ENCODE measurements around the gene FOXA2. TPM values are rescaled to one million over a fixed set of nuclear protein-coding genes. Genes with fewer than 3 reads are reported as not detected.

FOXA2 gene
- polyA plus RNA-seq, 2 of the 4 experiments (the other 2 are of a cell fraction) = 8.3 to 20.7 TPM

GRCh38 chr20:22583773-22584521 lies 425 bp downstream of the FOXA2 start (continued):
- no peak; a peak in 1 of 5 replicates for TF ChIP-seq JUN (IDR thresholded peaks at IDR 0.05)
- peak; percentile 48 for TF ChIP-seq GATA3 (IDR thresholded peaks at IDR 0.05; ENCODE audit: borderline replicate concordance)
- peak; percentile 79; the same call in 1 of the 2 replicates for TF ChIP-seq MAZ (IDR thresholded peaks at IDR 0.05; ENCODE audit: borderline replicate concordance, low read depth, low read length)
- no peak for TF ChIP-seq FOSL2 (IDR thresholded peaks at IDR 0.05)
- no peak for TF ChIP-seq FOSL2 (CRISPR knock-in tag; IDR thresholded peaks at IDR 0.05)
- peak; percentile 53; the same call in 2 of the 3 replicates for TF ChIP-seq SMC3 (IDR thresholded peaks at IDR 0.05)
- no peak for TF ChIP-seq ZFP36 (IDR thresholded peaks at IDR 0.05; ENCODE audit: borderline replicate concordance, partially characterized antibody)

- peak overlapping the region; percentile 94 to 96 for H3K27ac ChIP-seq
- DNase-seq (ENCODE audit: low read depth in 1 of 2, low spot score in 1 of 2) (peak; percentile 40 to 44), FAIRE-seq (no peak), ATAC-seq (peak; percentile 3 to 7; a peak in 5 of 6 replicates)
- peak in 1 of 2 experiments; percentile 6; a peak in 1 of 5 replicates for TF ChIP-seq RAD21 (conservative IDR thresholded peaks at IDR 0.05 in 1 of 2, IDR thresholded peaks at IDR 0.05 in 1 of 2)
- peak; percentile 8; the same call in 1 of the 3 replicates for TF ChIP-seq SMC3 (IDR thresholded peaks at IDR 0.05)
- peak; percentile 23; the same call in 1 of the 2 replicates for TF ChIP-seq KDM5A (IDR thresholded peaks at IDR 0.05)
- TF ChIP-seq EHMT2 (IDR thresholded peaks at IDR 0.05; ENCODE audit: low read depth) = no peak
- peak; percentile 65 for TF ChIP-seq ZFP36 (IDR thresholded peaks at IDR 0.05; ENCODE audit: borderline replicate concordance, partially characterized antibody)
- TF ChIP-seq JUN (IDR thresholded peaks at IDR 0.05) = 0 out of 5 replicates have a peak, but pooled peaks of 1 of the 2 experiments have one; percentile 10
- peak; percentile 58; the same call in 1 of the 2 replicates for TF ChIP-seq RNF2 (IDR thresholded peaks at IDR 0.05; ENCODE audit: borderline replicate concordance, low read depth)
- TF ChIP-seq MAZ (IDR thresholded peaks at IDR 0.05; ENCODE audit: borderline replicate concordance, low read depth, low read length) = no peak
- no peak for TF ChIP-seq NFE2L2 (conservative IDR thresholded peaks at IDR 0.05; ENCODE audit: low read length)
- peak; percentile 36; the same call in 1 of the 2 replicates for TF ChIP-seq MAX (IDR thresholded peaks at IDR 0.05)
- TF ChIP-seq CHD2 (IDR thresholded peaks at IDR 0.05; ENCODE audit: low read length, partially characterized antibody) = no peak
- H3K4me2 ChIP-seq = peak overlapping the region; percentile 84
- ChIA-PET POLR2A (interaction anchor here (0.6 to 1.8 kb wide), 6 partner anchors 10 to 189 kb away, joined by 3 to 17 read pairs (median 4); no protein-coding TSS in a partner anchor), CTCF (interaction anchor here (0.9 to 7.3 kb wide), 10 partner anchors 8 to 241 kb away, joined by 3 to 276 read pairs (median 6); no protein-coding TSS in a partner anchor)
- WGBS (ENCODE audit: missing lambda C conversion rate) = 2% methylated on average over 44 of the region's 66 CpGs
- peaks cover 52% of the 10 kb centered on the region for H3K4me1 ChIP-seq
- peak overlapping the region; percentile 79 for H3K4me3 ChIP-seq
- H3K9me3 ChIP-seq = no peaks in the 10 kb centered on the region
Observed at GRCh38 chr20:22582964-22583772, 1.2 kb downstream of the FOXA2 start.

GRCh38 chr20:22582386-22582963 lies 1.9 kb downstream of the FOXA2 start:
- WGBS (ENCODE audit: missing lambda C conversion rate) = 81% methylated on average over 37 of the region's 54 CpGs
- DNase-seq (ENCODE audit: low read depth in 1 of 2, low spot score in 1 of 2) (no peak), ATAC-seq (no peak), FAIRE-seq (no peak)
- peak overlapping the region; percentile 94 to 96 for H3K27ac ChIP-seq
- H3K9me3 ChIP-seq = no peaks in the 10 kb centered on the region
- TF ChIP-seq JUN (IDR thresholded peaks at IDR 0.05) = no peak
- no peak for TF ChIP-seq CTCF (IDR thresholded peaks at IDR 0.05)
- no peak for TF ChIP-seq CHD2 (IDR thresholded peaks at IDR 0.05; ENCODE audit: low read length, partially characterized antibody)
- no peak for TF ChIP-seq ZFP36 (IDR thresholded peaks at IDR 0.05; ENCODE audit: borderline replicate concordance, partially characterized antibody)
- ChIA-PET POLR2A (no interaction called here), CTCF (interaction anchor here (0.7 to 7.3 kb wide), 3 partner anchors 10 to 98 kb away, joined by 3 to 224 read pairs (median 3); no protein-coding TSS in a partner anchor)
- peak overlapping the region; percentile 79 for H3K4me3 ChIP-seq
- H3K4me2 ChIP-seq = peak overlapping the region; percentile 84
- peaks cover 57% of the 10 kb centered on the region for H3K4me1 ChIP-seq

Measured in A549 (cell line).